ENCODE measurements around the gene POLE.

GRCh38 chr12:132665794-132666193 is 21.3 kb downstream of the POLE start:
- TF ChIP-seq POLR2A (IDR thresholded peaks at IDR 0.05; ENCODE audit: low read depth, low read length) (no peak), POLR2AphosphoS5 (IDR thresholded peaks at IDR 0.05; ENCODE audit: low read depth, low read length) (no peak), TAF1 (IDR thresholded peaks at IDR 0.05; ENCODE audit: borderline replicate concordance, low read depth, low read length) (no peak)
